ENCODE measurements around the gene CHST2.

Gene CHST2

DNA sequence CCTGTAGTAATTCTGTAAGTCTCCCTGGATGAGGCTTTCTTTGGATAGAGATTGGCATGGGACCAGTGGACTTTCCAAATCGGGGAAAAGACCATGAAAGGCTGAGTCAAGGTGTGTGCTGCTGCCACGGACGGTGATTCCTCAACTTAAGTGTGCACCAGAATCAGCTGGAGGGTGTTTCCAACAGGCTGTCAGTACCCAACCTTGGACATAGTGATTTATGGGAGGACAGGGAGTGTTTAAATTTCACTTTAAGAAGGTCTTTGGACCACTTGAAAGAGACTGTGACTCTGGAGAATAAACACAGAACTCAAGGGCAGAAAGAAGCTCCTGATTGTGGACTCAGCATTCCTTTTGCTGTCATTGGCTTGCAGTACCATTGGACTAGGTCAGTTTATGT is 20.4 kb upstream of the CHST2 start:
- H3K4me3 ChIP-seq (replicated peaks in 1 of 2; ENCODE audit: low read depth in 2 of 2, low read length in 2 of 2), result no peak overlapping the region
- TF ChIP-seq, protein P1, sequence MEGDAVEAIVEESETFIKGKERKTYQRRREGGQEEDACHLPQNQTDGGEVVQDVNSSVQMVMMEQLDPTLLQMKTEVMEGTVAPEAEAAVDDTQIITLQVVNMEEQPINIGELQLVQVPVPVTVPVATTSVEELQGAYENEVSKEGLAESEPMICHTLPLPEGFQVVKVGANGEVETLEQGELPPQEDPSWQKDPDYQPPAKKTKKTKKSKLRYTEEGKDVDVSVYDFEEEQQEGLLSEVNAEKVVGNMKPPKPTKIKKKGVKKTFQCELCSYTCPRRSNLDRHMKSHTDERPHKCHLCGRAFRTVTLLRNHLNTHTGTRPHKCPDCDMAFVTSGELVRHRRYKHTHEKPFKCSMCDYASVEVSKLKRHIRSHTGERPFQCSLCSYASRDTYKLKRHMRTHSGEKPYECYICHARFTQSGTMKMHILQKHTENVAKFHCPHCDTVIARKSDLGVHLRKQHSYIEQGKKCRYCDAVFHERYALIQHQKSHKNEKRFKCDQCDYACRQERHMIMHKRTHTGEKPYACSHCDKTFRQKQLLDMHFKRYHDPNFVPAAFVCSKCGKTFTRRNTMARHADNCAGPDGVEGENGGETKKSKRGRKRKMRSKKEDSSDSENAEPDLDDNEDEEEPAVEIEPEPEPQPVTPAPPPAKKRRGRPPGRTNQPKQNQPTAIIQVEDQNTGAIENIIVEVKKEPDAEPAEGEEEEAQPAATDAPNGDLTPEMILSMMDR (IDR thresholded peaks at IDR 0.05; ENCODE audit: low read depth, low read length), result no peak
- no peak for DNase-seq (ENCODE audit: low read depth in 2 of 2)

DNA sequence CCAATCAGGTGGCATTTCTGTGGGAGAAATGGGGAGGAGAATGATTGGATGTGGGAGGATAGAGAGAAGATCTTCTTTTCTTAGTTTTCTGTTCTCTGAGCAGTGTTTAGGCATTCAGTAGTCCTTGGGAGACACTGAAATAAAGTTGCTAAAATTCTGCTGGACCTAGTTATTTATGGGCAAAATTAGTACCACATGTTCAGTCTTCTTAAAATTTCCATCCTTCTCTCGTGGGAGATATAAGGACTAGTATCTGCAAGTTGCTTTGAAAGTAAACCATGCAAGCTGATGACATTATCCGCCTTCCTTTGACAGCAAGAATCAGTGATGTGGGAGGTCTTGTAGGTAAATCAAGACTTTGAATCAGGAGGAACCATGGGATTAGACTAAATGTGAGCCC is 19.9 kb upstream of the CHST2 start:
- DNase-seq (ENCODE audit: low read depth in 2 of 2), result no peak
- H3K4me3 ChIP-seq (replicated peaks in 1 of 2; ENCODE audit: low read depth in 2 of 2, low read length in 2 of 2), result no peak overlapping the region
- TF ChIP-seq, protein P1 (IDR thresholded peaks at IDR 0.05; ENCODE audit: low read depth, low read length), result no peak

DNA sequence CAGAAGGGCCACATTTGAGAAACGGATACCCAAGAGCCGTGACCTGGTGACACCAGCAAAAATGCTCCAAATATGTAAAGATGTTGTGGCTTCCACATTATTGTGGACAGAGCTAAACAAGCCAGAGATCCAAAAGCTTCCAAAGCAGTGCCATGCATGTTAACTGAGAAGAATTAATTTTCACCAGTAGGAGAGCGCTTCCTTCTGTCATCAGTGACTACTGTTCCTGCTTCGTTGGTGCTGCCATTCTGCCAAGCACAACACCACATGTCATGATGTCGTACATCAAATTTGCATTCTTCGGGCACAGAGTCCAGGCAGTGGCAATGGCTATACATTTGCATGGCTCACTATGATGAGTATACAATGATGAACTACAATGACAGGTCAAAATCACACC is 19.1 kb upstream of the CHST2 start:
- DNase-seq (ENCODE audit: low read depth in 2 of 2), result no peak
- TF ChIP-seq, protein P1 (IDR thresholded peaks at IDR 0.05; ENCODE audit: low read depth, low read length), result no peak

DNA sequence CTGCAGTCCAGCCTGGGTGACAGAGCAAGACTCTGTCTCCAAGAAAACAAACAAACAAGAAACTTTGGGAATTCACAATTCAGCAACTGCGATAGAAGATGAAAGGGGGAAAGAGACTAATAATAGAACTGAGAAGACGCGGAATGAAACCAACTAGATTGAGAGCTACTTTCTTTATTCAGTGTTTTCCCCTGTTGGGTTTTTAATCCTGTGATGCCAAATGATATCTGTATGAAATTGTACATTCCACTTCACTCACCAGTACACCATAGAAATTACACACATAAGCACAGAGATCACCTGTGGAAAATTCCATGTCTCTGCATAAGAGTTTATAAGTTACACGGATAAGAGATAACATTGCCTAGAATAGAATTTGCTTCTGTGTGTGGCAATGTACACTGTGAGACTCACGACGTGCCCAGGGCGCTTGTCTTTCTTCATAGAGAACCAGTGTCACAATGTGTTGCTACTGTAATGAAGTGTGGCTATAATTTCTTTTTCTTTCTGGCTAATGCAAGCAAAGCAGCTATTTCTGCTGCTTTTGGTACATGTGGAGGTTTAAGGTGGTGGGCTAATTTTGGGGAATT is 17.7 kb upstream of the CHST2 start:
- TF ChIP-seq, protein P1 (IDR thresholded peaks at IDR 0.05; ENCODE audit: low read depth, low read length), result no peak
- no peak for DNase-seq (ENCODE audit: low read depth in 2 of 2)

More for the DNA sequence above, 19.1 kb upstream of the CHST2 start:
- H3K4me3 ChIP-seq (replicated peaks in 1 of 2; ENCODE audit: low read depth in 2 of 2, low read length in 2 of 2), result no peak overlapping the region

DNA sequence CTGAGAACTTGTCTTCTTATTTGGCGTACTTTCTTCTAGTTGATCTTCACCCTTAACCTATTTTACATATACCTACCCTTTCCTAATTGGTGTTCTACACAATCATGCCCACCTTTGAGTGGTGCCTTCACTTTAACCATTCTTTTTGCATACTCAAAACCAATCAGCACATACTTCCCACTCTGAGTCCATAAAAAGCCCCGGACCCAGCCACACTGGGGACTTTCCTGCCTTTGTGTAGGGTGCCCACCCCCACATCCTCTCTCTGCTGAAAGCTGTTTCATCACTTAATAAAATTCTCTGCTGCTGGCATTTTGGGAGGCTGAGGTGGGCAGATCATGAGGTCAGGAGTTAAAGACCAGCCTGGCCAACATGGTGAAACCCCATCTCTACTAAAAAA is 15.9 kb upstream of the CHST2 start:
- H3K4me3 ChIP-seq (replicated peaks in 1 of 2; ENCODE audit: low read depth in 2 of 2, low read length in 2 of 2), result no peak overlapping the region
- TF ChIP-seq, protein P1 (IDR thresholded peaks at IDR 0.05; ENCODE audit: low read depth, low read length), result no peak
- DNase-seq (ENCODE audit: low read depth in 2 of 2), result no peak

More for the DNA sequence above, 17.7 kb upstream of the CHST2 start:
- no peak overlapping the region for H3K4me3 ChIP-seq (replicated peaks in 1 of 2; ENCODE audit: low read depth in 2 of 2, low read length in 2 of 2)

DNA sequence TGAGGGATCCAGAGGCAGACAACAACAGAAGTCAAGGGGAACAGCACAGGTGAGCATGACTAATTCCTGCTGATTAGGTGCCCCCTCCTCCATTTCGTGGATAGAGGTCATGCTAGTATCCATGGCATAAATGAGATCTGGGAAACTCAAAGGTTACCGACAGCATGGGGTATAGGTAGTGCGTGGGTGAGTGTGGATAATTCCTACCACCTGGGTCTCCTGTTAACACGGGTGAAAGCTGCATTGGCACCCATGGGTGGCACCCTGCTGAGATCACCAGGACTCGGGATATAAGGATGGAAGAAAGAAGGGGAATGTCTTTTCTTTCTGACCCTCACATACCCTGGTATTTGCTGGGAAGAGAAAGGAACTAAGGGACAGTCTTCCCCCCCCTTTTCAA is 14.4 kb upstream of the CHST2 start:
- H3K4me3 ChIP-seq (replicated peaks in 1 of 2; ENCODE audit: low read depth in 2 of 2, low read length in 2 of 2), result no peak overlapping the region
- TF ChIP-seq, protein P1 (IDR thresholded peaks at IDR 0.05; ENCODE audit: low read depth, low read length), result no peak
- no peak for DNase-seq (ENCODE audit: low read depth in 2 of 2)

DNA sequence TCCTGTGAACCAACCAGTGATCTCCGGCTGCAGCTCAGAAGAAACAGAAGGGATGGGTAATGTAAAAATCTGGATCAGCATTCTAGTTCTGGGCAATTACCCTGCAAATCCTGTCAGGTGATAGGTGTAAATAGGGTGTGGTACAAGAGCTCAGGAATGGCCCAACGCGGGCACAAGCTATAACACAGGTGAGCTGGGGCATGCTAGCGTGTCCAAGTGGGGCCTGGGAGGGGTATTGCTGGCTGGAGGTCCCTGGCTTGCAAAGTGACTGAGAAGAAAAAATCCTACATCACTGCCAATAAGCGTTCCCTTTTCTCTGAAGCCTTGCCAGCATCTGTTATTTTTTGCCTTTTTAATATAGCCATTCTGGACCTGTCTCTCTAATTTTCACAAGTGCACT is 9.7 kb upstream of the CHST2 start:
- no peak overlapping the region for H3K4me3 ChIP-seq (replicated peaks in 1 of 2; ENCODE audit: low read depth in 2 of 2, low read length in 2 of 2)
- TF ChIP-seq, protein P1 (IDR thresholded peaks at IDR 0.05; ENCODE audit: low read depth, low read length), result no peak
- no peak for DNase-seq (ENCODE audit: low read depth in 2 of 2)

Data from cardiac fibroblast (primary cell).